A673 (cell line): ENCODE data around the gene SIRT7.

Experiments
- EZH2 ChIP-seq: fragments of 200-600 bp; sonication (generic); IDR thresholded peaks from 2 replicates; pipeline ENCODE4 v1.6.1; 2017; ENCODE audit warnings: borderline replicate concordance, low read depth, mild to moderate bottlenecking, mixed read lengths, antibody characterized with exemption, low read length; ENCODE audit not compliant: poor library complexity, severe bottlenecking
- TF ChIP-seq, protein P1 (sequence below): fragments of 300-800, 200-600 bp; sonication (generic); conservative IDR thresholded peaks from 2 replicates; pipeline ENCODE4 v1.5.1; 2017; ENCODE audit warnings: low read depth, mild to moderate bottlenecking, antibody characterized with exemption, low read length, moderate library complexity, mixed read lengths

DNA sequence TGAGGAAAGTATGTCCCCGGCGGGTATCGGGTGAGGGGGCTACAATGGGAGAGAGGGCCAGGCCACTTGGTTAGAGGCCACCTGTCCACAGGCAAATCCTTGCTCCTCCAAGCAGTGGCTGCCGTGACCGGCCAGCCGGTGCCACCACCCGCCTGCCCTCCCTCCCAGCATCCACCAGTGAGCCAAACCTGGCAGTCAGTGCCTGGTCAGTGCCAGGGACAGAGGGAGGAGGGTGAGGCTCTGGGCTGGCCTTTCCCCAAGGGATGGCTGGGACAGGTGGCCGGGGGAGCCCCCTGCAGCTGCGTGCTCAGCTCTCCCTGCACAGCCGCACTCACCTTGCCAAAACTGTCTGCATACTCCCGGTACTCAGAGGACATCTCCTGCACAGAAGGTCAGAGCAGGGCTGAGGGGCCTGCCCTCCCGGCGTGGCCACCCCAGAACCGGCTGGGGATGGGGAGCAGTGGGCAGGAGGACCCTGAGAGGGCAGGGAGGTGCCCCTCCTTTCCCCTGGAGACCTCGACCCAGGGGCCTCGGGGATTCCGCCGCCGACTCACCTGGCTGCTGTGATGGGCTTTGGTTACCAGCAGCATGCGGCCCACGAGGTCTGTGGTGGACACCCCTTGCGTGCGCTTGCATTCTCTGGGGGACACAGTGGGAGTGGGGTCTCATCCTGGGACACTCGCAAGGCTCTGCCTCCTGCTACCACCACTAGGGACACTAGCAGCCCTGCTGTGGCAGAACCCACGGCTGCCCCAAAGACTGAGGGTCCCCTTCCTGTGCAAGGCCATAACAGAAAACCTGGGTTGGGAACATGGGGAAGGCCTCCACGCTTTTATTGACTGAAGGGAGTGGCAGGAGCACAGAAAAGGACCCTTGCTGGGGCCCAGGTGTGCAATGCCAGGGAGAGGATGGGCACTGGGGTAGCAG, 10.5 kb downstream of the SIRT7 start:
- TF ChIP-seq, protein P1, sequence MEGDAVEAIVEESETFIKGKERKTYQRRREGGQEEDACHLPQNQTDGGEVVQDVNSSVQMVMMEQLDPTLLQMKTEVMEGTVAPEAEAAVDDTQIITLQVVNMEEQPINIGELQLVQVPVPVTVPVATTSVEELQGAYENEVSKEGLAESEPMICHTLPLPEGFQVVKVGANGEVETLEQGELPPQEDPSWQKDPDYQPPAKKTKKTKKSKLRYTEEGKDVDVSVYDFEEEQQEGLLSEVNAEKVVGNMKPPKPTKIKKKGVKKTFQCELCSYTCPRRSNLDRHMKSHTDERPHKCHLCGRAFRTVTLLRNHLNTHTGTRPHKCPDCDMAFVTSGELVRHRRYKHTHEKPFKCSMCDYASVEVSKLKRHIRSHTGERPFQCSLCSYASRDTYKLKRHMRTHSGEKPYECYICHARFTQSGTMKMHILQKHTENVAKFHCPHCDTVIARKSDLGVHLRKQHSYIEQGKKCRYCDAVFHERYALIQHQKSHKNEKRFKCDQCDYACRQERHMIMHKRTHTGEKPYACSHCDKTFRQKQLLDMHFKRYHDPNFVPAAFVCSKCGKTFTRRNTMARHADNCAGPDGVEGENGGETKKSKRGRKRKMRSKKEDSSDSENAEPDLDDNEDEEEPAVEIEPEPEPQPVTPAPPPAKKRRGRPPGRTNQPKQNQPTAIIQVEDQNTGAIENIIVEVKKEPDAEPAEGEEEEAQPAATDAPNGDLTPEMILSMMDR: no peak
- no peak for TF ChIP-seq EZH2
